GM12878 (cell line): ENCODE results near the gene YTHDC1.

Experiments used
- HDAC6 ChIP-seq: fragments of 200-600 bp; sonication (generic); IDR thresholded peaks from one replicate; pipeline ENCODE4 v1.8.0; 2017; ENCODE audit warnings: antibody characterized with exemption; ENCODE audit not compliant: unreplicated experiment
- POLR2A ChIP-seq: IDR thresholded peaks from 2 replicates; pipeline ENCODE4 v1.6.1; 2011; ENCODE audit warnings: low read depth, mild to moderate bottlenecking, low read length
- POLR2AphosphoS2 ChIP-seq: IDR thresholded peaks from 2 replicates; pipeline ENCODE4 v1.6.1; 2011; ENCODE audit warnings: low read depth, mild to moderate bottlenecking, low read length, improper control_type of control experiment, moderate library complexity
- TF ChIP-seq, protein P1 (sequence below): fragments of 450-650 bp; IDR thresholded peaks from 2 replicates; pipeline ENCODE4 v1.6.1; 2018; ENCODE audit warnings: borderline replicate concordance, mild to moderate bottlenecking; ENCODE audit not compliant: partially characterized antibody

DNA sequence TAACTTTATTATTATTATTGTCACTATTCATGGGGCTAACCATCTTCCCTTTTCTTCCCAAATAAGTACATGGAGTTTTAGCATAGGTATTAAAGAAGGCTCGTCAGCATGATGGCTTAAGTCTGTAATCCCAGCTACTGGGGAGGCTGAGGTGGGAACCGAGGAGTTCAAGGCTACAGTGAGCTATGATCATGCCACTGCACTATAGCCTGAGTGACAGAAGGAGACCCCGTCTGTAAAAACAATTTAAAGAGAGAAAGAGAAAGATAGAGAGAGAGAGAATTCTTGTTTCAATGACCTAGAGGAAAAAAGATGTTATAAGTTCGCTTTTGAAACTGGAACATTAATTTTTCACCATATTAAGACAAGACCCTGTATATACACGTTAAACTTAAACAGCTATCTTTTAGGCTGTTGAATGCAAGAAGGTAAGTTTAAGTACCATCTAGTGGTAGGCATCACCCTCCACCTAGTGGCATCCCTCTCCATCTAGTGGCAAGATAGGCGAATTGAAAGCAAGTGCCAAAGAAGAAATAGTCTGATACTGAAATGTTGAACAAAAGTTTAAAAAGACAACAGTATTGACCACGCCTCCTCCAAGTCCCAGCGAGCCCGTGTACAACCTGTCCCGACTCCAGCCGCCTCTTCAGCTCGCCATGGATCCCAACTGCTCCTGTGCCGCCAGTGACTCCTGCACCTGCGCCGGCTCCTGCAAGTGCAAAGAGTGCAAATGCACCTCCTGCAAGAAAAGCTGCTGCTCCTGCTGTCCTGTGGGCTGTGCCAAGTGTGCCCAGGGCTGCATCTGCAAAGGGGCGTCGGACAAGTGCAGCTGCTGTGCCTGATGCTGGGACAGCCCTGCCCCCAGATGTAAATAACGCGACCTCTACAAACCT lies 26.0 kb upstream of the YTHDC1 start:
- TF ChIP-seq, protein P1, sequence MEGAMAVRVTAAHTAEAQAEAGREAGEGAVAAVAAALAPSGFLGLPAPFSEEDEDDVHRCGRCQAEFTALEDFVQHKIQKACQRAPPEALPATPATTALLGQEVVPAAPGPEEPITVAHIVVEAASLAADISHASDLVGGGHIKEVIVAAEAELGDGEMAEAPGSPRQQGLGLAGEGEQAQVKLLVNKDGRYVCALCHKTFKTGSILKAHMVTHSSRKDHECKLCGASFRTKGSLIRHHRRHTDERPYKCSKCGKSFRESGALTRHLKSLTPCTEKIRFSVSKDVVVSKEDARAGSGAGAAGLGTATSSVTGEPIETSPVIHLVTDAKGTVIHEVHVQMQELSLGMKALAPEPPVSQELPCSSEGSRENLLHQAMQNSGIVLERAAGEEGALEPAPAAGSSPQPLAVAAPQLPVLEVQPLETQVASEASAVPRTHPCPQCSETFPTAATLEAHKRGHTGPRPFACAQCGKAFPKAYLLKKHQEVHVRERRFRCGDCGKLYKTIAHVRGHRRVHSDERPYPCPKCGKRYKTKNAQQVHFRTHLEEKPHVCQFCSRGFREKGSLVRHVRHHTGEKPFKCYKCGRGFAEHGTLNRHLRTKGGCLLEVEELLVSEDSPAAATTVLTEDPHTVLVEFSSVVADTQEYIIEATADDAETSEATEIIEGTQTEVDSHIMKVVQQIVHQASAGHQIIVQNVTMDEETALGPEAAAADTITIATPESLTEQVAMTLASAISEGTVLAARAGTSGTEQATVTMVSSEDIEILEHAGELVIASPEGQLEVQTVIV: no peak
- no peak for TF ChIP-seq HDAC6
- no peak for TF ChIP-seq POLR2AphosphoS2
- TF ChIP-seq POLR2A: no peak
